ENCODE data around the gene ZNF641.

Gene ZNF641

DNA sequence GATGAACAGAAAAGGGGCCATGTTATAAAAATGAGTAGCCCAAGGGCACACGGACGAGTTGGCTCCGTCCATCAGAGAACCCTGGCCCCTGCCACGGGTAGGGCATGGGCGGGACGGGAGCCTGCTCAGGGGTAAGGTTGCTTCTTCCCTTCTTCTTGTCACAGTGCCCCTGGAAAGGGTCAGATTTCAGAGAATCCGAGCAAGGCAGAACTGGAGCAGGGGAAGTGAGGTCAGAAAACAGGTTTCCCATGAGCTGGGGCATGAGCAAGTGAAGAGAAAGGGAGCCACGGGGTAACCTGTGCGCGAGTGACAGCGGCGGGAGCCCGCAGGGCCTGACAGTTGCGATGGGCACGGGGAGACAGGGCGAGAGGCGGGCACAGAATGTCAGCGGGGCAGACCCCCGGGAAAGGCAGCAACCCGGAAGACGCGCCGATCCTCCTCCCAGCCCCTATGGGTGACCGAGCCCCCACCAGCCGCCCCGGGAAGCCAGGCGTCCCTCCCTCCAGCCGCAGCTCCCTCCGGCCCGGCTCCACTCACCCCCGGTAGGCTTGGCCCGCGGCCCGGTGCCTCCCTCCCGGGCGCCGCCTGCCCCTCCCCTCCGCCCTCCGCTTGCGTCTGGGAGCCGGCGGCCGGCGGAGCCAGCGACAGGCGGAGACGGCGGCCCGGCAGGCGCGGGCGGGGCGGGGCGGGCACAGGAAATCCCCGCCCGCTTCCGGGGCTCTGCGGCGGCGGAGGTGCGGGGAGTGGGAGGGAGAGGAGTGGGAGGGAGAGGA is at the start of gene ZNF641:
TSS of gene ZNF641 (minus strand) at position 671 of the 773 bp plus-strand sequence. CDS start 2,829 bp downstream, outside the sequence.
- peak; percentile 39 for DNase-seq (ENCODE audit: low read depth, low spot score)

DNA sequence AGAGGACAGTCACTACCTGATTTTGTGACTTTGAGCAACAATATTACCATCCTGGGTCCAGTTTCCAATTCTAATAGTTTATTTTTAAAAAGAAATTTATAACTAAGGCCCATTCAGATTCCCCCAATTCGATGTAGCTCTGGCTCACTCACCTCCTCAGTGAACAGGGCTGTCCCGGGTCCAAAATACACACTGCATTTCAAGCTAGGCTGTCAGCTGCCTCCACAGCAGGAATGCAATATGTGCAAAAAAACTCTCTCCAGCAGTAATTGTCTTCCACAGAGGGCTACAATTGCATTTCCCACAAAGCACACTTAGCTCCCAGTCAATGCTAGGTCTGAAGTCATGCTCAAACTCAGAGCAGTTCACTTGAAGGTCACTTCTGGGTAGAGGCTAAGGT is 39.3 kb upstream of the ZNF641 start:
- no peak for DNase-seq (ENCODE audit: low read depth, low spot score)

DNA sequence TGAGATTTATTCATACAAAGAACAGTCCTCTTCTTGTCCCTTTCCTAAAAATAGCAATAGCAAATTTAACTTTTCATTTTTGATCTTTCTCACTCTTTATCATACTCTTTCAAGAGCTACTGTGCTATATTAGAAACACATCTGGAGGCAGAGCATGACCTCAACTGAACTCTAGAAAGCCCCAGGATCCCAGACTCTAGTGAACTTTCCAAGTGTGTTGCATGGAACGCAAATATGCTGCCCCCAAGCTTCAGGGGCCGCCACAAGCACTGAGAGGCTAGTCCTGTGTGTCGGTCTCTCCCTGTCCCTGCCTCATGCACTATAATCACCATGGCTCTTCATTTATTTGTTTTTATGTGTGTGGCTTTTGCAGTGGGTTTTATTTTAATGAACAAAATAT is 38.7 kb upstream of the ZNF641 start:
- no peak for DNase-seq (ENCODE audit: low read depth, low spot score)

DNA sequence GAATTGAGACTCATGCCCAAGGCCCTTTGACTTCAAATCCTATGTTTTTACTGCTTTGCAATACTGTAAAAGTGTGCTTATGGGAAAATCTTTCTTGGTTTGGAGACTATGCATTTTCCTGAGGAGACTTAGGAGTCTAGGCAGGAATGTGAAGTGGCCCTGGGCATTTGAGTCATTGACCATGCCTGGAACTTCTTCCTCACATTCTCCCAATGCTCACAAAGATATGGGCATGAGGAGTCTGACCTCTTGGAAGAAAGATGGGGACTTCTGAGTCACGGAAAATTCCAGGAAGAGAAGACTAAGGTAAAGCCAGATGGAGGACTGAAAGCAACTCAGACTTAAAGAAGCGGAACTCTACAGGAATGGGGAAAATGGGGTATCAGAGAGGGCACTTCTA is 38.2 kb upstream of the ZNF641 start:
- no peak for DNase-seq (ENCODE audit: low read depth, low spot score)

DNA sequence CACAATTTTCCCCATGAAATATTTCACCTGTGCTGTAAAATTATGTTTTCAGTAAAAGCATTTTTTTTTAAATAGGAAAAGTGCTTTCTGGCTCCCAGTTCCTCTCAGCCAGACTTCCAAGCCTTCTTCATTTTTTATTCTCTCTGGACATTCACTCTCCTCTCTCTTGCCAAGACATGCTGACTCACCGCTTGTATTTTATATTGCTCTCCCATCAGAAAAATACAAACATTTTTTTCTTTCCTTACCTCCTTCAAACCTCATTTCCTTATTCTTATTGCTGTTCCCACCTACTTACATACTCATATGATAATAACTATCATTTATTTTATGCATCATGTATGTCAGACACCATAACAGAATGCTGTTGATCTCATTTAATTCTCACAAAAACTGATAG is 37.7 kb upstream of the ZNF641 start:
- DNase-seq (ENCODE audit: low read depth, low spot score), result no peak

DNA sequence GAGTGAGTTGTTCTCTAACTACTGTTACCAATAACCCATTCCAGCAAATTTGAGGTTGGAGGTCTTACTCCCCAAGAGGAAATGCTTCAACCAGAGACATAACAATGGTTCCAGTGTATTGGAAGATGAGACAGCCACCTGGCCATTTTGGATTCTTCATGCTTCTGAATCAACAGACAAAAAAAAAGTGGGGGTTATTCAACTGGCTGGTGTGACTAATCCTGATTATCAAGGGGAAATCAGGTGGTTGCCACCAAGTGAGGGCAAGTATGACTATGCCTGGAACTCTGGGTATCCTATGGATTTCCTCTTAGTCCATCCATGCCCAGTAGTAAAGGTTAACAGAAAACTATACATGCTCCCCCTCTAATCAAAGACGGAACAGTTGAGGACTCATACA is 29.9 kb upstream of the ZNF641 start:
- DNase-seq (ENCODE audit: low read depth, low spot score), result no peak

DNA sequence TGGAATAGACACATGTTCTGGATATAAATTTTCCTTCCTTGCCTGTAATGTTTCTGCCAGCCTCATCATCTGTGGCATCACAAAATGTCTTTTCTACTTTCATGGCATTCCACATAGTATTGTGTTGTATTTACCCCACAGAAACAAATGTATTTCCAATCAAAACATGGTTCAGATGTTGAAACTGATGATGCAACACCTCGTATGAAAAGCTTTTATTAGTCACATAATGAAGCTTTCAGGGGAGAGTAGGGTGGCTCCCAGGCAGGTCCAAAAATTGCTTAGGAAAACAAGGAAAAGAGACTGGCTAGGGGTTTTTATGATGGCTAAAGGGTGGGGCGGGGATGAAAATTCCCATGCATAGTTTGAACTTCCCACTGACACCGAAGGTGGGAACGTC is 29.1 kb upstream of the ZNF641 start:
- no peak for DNase-seq (ENCODE audit: low read depth, low spot score)

DNA sequence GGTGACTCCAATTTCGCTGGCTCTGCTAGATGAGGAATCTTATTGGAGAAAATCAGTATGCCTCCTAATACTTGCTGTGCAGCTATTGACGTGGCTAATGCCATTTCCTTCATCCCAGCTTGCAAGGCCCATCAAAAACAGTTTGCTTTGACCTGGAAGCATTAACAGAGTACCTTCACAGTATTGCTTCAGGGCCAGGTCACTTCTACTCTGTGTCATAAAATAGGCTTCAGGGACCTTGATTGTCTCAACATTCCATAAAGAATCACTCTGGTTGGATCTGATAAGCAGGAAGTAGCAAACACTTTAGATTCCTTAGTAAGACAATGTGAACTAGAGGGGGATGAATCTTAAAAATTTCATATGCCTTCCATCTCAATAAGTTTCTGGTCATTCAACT is 26.9 kb upstream of the ZNF641 start:
- DNase-seq (ENCODE audit: low read depth, low spot score), result no peak

DNA sequence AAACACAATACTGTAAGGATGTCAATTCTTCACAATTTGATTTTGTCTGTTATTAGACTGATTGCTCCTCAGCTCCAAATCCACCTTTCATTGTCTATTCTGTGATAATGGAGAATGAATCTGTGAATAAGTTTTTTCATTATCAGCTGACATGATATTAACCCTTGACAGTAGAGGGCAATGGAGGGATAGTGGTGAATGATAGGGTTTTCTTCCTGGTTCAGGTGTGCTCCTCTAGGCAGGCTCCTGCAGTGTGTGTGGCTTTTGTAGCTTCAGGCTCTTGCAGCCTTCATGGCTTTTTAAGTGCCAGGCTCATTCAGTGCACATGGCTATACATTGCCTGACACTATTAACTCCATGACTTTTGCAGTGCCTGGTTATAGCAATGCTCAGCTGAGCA is 23.4 kb upstream of the ZNF641 start:
- no peak for DNase-seq (ENCODE audit: low read depth, low spot score)

DNA sequence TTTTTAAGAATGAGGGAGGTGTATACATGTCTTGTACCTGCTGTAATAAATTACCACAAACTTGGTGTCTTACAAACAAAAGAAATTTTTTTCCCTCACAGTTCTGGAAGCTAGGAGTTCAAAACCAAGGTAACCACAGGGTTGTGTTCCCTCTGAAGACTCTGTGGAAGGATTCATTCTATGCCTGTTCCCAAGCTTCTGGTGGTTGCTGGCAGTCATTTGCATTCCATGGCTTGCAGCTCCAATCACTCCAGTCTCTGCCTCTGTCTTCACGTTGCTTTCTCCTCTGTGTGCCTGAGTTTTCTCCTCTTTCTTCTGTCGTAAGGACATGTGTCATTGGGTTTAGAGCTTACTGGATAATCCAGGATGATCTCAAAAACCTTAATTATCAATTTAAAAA is 15.4 kb upstream of the ZNF641 start:
- no peak for DNase-seq (ENCODE audit: low read depth, low spot score)

DNA sequence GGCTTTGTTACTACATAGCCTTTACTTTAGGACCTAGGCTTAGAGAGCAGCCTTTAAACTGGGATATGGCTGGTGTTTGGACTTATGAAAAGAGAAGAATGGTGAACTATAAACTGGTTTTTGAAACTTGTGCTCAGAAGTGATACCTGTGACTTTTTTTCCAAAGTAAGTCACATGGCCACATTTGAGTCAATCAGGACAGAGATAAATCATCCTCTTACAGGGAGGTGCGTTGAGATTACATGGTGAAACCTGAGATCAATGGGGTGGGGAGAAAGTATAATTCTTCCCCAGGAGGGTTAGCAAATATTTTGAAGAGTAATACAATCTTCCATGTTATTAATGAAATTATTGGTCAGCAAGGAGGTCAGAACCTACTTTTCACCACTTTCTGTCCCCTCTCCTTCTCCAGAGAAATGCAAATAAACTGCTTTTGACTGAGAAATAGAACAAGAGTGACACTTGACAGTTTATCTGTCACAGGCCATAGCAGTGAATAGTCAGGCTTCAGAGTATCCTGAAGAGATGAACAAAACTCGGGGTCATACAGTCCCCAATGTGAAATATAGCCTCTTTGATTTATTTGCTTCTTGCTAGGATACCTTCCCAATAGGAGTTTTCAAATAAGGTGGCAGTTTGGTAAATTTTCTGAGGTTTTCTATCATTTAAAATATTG is 11.1 kb upstream of the ZNF641 start:
- DNase-seq (ENCODE audit: low read depth, low spot score), result no peak

DNA sequence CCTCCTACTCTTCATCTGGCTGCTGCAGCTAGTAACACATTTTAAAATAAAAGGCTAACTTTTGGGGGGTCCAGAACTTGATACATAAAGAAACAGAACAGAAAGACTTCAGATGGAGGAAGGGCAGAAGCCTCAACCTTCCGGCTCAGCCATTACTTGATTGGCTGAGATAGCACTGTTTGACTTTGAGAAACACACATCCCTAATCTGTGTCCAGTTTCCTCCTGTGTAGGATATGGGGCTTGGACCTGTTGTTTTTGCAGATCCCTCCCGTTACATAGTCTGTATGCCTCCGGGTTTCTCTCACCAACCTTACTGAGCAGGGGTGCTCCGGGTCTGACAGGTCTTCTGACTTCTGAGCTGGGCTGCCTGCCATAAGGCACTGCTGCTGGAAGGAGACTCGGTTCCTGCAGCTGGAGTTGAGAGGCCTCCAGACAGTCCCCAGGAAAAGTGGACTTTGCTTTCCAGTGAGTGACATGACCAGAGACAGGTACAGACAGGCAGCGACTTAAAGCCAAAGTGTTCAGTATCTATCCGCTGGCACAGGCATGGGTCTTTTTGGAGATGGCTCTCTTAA is 8.3 kb upstream of the ZNF641 start:
- no peak for DNase-seq (ENCODE audit: low read depth, low spot score)

DNA sequence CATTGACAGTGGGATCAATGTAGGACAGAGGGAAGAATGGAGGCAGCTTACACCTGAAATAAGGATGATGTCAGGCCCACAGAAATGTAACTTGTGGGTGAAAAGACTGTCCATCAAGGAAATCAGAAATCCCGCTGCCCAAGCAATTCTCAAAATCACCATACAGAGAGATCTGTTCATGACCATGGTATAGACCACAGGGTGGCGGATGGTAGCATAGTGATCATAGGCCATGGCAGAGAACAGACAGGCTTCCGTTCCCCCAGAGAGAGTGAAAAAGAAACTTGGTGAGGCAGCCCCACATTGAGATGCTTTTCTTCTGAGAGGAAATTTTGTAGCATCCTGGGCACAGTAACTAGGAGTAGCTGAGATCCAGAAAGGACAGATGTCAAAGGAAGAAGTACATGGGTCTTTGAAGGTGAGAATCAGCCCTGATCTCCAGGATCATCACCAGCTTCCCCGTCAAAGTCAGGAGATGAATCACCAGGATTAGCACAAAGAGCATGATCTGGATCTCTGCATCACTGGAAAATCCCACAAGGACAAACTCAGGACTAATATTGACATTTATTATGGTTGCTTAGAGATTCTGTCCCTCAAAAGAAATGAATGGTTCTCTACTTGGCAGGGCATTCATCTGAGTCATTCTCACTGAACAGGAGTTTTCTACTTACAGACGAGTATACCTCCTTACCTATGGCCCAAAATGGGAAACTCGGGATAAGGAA is 5.5 kb upstream of the ZNF641 start:
- DNase-seq (ENCODE audit: low read depth, low spot score), result no peak

DNA sequence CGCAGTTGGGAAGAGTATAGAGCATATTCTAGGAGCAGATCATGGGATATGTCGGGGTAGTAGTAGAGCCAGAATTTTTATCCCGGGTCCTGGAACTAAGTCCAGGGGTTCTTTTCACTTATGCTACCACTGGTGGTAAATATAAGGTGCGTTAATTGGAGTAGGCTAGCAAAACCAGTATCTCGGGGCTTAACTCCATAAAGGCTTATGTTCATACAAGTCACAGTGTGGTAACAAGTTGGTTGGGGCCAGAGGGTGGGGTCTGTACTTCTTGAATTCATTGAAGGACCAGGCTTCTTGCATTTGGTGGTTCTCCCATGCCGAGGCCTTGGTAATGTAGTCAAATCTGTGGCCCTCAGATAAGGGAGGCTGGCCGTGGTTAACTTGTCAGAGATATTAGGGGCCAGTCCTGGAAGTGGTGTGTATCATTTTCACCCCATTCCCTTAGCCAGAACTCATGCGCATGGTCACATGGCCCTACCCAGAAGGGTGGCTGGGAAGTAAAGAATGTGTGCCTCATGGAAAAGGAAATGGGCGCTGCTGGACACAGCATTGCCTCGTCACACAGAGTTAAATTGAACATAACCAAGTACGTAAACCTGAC is 1.5 kb upstream of the ZNF641 start:
- DNase-seq (ENCODE audit: low read depth, low spot score), result no peak

DNA sequence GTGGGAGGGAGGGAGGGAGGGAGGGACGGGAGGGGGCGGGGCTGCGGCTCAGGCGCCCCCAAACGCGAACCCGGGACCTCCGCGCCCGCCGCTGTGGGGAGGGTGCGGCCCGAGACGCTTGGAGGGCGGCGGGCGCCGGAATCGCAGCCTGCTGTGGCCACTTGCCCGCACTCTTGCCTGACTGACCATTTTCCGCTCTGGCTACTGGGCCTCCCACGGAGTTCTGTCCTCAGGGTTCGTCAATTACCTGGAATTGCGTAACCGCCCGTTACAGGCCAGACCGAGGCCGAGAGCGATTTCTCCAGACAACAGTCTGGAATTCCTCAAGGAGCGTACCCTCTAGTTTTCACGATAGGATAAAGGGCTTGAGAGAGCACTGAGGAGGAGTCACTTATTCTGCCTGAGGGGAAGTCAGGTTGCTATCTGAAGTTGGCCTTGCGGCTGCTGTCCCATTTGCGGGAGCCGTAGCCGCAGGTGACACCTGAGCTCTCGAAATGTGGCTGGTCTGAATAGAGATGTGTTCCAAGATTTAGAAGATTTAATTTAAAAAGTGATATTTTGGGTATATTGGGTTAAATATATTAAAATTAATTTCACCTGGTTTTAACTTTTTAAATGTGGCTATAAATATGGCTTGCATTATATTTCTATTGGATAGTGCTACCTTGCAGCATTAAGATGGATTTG is 446 bp upstream of the ZNF641 start:
- no peak for DNase-seq (ENCODE audit: low read depth, low spot score)

DNA sequence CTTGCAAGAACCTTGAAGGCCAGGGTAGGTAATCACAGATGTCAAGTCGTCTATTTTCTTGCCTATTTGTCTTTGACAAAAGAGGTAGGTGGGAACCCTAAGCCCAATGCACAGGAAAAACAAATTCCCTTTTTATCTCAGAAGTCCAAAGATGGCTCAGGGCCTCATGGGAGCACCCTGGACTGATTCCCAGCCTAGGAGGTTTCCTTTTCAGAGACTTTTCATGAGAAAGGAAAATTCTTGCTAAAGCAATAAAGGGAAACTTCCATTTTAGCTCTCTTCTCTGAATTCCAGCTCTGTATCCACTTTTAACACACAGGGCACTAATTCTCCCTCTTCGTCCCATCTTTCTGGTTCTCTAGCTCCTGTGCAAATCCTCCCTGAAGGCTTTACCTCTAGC is 1.2 kb downstream of the ZNF641 start:
- no peak for DNase-seq (ENCODE audit: low read depth, low spot score)

DNA sequence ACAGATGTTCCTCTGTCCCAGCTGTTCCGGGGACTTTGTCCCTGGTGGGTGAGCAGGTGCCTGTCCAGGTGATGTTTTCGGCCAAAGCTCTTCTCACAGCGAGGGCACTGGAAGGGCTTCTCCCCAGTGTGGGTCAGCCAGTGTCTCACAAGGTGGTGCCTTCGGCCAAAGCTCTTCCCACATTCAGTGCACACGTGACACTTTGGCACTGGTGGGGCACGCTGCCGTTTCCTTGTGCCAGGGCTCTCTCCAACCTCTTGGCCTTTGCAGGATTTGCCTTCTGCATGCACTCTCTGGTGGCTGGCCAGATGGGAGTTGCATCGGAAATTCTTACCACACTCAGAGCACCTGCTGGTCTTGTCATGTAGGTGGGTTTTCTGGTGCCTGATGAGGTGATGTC is 7.7 kb downstream of the ZNF641 start:
- no peak for DNase-seq (ENCODE audit: low read depth, low spot score)

DNA sequence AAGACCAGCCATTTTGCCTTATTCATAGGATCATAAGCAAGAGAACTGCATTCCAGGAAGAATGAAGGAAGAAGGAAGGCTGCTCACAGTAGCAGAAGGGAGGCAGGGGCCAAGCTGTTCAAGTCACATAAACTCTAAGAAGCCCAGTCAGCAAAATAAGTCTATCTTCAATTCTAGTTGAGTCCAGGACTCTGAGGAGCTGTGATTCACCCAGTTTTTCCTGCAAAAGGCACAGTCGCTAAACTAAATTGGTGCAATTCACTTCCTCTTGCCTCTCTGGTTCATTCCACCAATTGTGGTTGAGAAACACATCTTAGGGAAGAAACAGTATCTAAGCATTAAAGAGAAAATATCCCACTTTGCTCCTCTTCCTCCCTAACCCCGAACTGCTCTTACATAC is 9.8 kb downstream of the ZNF641 start:
- DNase-seq (ENCODE audit: low read depth, low spot score), result no peak

DNA sequence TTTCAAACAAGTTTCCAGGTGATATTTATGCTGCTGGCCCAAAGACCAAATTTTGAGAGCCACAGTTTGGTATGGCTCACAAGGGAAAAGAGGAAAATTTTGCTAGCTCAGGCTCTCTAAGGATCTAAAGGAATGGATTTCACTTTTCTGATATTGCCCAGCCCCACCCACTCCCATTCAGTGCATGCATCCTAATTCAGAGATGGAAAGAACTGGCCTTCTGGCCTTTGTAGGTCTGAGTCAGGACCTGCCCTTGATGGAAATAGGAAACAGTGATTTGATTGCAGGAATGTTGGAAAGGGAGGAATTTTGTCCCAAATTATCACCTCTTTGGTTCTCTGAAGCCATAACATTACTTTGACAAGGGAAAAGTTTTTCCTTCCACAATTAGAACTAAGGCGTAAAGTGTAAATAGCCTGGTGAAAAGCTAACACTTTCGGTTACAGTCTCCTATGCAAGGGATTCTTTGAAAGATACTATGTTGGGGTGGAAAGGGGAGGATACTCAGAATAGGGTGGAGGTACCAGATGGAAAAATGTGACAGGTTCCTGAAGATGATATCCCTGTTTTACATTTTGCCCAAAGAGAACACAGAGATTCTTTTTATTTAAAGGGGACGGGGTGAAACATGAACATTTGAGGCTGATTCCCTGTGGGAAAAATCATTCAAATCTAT is 11.1 kb downstream of the ZNF641 start:
- DNase-seq (ENCODE audit: low read depth, low spot score), result no peak

DNA sequence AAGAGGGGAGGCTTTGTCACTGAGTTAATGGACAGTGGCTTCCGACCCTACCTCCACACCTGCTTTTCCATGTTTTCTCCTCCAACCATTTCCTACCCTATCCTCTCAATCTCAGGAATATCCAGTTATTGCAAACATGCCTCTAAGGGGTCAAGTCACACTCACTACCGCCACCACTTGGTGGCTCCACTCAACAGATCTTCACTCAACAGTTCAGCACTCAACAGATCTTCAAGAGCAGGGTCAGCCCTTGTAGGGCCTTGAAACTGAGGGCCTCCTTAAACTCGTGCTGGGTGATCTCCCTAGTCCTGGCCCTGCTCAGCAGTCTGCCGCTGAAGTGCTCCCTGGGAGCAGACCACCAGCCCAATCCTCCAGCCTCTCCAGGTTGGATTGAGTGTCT is 14.2 kb downstream of the ZNF641 start:
- DNase-seq (ENCODE audit: low read depth, low spot score), result no peak

DNA sequence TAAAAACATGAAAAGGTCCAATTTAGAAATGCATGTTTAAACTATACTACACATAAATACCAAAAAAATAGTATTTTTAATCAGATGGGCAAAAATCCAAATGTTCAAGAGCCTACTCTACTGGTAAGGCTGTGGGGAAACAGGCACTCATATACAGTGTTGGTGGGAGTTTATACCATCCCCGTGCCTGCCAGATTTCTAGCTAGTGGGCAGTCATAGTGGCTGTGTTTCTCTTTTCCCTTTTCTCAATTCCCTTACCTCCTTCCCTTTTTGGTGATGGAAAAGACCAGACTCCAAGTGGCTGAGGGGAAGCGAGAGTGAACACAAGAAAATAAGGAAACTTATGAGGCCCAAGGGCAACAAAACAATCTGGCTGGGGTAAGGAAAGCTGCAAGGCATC is 14.7 kb downstream of the ZNF641 start:
- DNase-seq (ENCODE audit: low read depth, low spot score), result no peak

All from activated naive CD8-positive, alpha-beta T cell treated with anti-CD3 and anti-CD28 coated beads, Interleukin-2, amount 50 U/mL, for 16 hours (primary cell).